CD1c-positive myeloid dendritic cell (primary cell): ENCODE measurements around the gene PSMB7.

Experiments used
- DNase-seq: peaks from one replicate; pipeline ENCODE4 v3.0.0-alpha.2; 2016; ENCODE audit errors: extremely low spot score

The PSMB7 gene

DNA sequence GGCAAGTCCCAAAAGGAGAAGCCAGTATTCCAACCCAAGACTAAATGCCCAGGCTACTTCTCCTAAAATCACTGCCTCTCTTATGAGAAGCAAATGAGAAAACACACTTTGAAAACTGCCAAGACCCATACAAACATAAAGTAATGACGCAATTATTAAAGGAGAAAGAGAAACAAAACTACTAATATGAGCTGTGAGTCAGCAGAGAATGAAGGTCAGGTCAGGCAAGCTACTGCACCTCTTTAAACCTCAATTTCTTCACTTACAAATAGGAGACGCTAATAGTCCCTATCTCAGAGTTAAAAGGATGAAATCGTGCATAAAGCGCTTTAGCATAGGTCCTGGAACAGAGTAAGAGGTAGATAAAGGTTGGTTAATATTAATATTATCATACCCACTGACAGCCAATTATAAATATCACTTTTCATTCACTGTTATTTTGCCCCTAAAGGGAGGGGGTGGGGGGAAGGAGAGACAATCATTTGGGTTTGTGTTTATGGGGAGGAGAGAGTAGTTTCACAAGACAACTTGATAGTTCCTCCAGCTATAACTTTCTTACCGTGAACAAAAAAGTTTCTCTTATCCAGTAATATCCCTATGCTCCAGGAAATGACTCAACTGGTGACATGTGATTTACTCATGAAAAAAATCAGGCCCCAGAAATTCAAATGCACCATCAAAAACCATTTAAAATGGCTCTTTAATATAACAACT, 3.6 kb downstream of the PSMB7 start:
- no peak for DNase-seq

DNA sequence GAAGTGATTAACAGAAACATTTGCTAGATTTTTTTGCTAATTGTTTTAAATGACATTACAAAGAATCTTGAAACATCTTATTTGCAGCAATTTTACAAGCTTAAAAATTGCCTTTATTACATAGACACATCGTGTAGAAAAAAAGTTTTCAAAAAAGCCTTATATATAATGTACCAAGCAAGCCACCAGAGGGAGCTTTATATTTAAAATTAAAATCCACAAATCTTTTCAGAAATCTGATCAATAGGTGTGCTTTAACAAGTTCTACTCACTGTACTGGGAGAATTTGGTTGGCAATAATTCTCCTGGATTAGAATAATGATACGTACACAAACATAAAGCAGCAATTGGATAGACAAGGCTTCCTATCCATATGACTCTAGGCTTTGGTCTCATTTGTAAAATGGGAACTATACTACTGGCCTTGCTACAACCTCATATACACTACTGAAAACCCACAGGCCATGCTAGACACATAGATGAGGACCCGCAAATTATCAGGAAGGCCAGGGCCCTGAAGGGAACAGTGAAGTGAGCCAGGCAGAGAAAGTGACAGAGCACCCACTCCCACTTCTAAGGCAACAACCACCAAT, 4.8 kb downstream of the PSMB7 start:
- DNase-seq = no peak

DNA sequence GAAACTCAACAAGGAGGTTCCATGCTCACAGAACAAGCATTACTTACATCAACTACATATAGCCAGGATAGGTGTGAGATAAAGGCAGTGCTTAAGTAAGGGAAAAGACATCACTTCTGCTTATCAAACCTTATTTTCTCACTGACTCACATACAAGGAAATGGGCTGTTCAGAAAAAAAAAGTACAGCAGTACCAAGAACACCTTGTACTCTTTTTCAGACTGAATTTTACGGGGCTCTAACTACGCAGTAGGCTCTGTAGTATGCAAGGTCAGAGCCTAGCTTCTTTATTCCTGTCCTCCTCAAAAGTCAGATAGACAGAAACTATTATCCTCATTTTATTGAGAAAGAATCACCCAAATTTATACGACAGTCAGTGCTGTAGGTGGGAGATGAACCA, 5.8 kb downstream of the PSMB7 start:
- no peak for DNase-seq

DNA sequence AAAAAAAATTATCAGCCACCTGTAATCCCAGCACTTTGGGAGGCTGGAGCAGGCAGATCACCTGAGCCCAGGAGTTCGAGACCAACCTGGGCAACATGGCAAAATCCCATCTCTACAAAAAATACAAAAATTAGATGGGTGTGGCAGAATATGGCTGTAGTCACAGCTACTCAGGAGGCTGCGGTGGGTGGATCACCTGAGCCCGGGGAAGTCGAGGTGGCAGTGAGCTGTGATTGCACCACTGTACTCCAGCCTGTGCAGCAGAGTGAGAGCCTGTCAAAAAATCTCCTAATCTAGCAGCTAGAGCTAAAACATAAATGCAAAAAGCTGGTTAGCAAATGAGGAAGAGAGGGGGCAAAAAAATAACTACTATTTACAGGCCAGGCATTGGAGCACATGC, 12.0 kb downstream of the PSMB7 start:
- DNase-seq = no peak

DNA sequence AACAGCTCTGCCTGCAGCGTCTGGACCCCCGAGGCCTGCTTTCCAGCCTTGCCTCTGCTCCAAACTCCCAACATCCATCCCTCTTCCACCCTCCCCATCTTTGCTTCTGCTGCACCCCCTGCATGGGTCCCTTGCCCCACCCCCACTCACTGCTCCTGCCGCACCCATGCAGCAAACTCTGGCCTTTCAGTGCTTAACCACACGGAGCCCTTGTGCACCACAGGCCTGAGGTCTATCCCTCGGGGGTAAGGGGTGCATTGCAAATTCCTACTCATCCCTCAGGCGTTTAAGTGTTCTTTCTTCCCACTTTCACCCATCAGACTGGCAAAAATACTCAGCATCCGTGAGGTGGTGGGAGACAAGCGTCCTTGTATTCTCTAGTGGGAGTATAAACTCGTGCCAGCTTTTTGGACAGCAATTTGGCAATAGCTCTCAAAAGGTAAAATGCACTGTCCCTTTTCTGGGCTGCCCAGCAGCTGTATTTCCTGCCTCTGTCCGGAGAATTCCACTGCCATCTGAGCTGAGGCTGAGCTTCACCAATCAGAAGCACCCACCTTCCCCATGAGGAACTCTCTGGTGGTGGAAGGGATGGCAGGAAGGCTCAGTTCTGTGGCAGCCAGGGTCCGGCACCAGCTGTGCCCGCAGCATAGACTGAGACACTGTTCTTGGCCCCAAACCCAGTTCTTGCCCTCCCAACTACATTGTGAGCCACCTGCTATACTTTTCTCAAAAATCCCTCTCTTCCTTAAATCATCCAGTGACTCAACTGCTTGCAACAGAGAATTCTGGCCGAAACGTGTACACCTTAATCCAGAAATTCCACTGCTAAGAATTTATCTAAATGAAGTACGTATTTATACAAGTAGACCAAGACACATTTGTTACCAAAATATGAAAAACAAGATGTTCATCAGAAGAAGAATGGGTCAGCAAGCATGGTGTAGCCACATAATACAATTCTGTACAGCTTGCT, 15.0 kb downstream of the PSMB7 start:
- DNase-seq = no peak

DNA sequence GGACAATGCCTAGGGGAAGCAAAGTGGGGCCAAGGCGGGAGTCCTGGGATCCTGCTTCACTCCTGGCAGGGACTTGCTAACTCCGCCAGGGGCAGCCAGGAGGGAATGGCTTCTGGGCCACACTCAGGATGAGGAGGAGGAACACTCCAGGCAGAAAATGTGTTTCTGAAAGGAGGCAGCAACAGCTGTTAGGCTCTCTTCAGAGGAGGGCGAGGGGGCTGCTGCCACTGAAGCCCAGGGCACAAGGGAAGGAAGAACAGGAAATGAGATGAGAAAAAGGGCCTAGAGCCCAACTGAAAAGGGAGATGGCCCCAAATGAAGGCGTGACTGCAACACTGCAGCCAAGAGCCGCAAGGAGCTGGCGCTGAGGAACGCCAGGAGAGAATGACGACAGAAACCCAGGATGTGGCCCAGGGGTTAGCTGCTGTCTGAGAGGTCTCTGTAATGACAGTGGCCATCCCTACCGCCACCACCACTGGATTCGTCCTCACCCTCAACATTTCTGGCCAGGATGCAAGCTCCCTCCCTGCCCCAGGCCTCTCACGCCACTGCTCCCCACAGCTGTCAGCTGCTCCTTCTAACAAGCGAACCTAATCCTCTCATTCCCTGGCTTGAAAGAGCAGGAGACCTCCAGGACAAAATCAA, 15.8 kb downstream of the PSMB7 start:
- DNase-seq = no peak

DNA sequence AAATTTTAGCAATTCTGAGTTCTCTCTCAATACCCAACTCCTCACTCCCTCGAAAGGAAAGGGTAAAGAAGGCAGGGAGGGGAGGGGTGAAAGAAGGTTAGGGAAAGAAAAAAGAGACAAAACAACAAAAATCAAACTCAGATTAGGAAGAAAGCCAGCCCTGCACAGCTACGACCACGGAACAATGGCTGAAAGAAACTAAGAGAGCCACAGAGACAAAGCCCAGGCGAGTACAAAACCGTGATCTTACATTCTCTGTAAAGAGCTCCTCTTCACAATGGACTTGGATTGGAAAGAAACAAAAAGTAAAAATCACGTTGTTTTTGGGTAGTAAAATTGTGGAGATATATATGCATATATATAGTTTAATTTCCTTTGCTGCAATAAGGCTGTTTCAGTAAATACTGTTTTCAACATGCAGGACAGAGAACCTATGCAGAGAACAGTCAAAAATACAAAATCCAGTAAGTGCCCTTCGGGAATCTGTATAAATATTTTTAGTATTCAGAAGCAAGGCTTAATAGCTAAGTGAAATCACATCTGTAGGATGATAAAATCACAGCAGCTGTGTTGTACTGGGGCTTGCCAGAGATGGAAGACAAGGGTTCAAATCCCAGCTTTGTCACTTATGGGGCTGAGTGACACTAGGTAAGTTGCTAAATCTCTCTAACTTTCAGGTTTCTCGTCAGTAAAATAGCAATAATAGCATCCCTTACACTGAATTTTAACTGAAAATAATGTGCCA, 16.9 kb downstream of the PSMB7 start:
- no peak for DNase-seq

DNA sequence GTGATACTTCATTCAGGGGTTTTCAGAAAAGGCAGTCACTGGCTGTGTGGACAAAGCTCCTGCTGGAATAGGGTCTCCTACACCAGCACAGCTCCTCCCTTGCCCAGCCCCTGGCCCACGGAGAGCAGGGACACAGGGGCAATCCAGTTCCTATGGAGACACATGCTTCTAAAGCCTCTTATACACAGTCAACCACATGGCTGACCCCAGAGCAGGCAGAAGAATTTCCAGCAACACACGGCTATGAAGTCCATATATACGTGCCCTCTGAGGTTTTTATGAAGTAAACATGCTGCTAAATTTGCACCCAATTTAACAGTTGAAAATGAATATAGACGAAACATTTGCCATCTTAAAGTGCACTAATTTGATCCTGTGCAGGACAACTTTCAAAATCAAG, 19.4 kb downstream of the PSMB7 start:
- no peak for DNase-seq

DNA sequence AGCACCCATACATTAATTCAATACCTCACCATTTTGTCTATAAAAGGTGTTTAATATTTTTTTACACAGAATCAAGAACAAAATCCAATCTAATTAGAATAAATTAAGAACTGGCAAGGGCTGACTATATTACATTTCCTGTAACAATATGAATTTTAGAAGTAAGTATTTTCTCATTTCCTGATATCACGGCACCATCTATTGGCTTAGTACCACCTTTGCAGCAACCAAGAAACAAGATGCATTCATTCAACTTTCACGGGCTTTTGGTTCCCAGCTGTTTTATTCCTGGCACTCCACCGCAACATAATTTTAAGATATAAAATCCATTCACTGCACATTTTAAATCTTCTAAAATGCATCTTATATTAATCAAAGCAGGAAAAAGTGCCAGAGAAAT, 20.6 kb downstream of the PSMB7 start:
- no peak for DNase-seq

DNA sequence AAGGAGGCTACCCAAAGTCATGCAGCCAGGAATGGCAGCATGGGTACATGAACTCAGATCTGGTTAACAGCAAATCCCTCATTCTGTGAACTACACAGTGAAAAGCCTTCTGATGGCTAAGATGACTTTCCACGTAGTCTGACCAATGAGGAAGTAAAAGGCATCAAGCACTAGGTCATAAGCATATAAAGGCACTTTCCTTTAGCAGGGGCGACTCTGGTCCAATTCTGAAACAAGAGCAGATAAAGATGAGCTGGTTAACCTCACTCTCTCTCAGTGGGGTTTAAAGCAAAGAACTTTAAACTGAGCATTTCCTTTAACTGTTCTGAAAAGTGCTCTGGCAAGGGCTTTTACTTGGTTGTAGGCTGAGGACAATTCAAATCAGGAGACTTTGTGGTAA, 21.1 kb downstream of the PSMB7 start:
- DNase-seq = peak; percentile 37

DNA sequence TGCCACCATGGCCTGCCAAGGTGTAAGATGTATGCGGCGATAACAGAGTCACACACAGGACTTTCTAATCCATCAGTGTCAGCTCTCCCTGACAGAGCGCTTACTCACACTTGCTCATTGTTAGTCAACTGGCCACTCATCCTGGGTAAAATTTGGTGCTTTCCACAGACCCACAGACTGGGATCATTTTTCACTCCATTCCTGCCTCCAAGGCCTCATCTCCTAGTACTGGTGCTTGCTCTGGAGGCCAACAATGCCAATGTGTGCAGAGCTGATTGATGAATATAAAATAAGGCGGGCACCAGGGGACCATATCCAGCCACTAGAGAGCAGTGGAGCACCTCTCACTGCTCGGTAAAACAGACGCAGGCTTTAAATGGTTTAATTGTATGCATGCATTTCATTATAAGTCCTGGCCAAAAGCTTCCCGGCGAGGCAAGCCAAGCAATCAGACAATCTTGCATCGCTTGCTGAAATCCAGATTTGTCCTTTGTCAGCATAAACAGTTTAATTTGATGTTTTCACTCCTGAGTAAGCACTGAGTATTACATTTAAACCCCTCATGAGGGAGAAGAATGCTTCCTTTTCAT, 22.3 kb downstream of the PSMB7 start:
- DNase-seq = no peak

DNA sequence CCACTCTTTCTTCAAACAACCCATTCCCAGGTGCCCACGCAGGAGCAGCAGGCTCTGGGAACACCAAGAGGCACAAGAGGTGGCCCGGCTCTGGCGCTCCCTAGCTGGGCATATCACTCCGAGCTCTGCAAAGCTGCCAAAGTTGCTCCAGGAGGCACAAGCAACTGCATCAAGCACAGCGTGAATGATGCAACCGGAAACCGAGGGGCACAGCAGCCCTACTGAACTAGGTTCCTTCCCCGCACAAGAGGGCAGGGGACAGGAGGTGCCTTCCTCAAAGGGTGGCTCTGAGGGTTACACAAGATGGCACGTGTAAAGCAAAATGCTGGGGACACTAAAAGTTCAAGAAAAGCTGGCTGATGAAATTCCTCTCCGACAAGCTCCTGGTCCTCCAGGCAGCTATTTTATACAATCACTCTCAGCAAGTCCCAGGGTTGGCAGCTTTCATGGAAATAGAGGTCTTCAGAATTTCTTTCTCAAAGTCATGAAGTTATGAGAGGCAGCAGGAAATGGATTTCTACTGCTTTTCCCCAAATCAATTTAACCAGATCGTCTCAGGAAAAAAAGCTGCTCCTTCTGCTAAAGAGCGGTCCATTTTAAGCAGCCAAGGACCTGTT, 22.9 kb downstream of the PSMB7 start:
- DNase-seq = peak; percentile 57

DNA sequence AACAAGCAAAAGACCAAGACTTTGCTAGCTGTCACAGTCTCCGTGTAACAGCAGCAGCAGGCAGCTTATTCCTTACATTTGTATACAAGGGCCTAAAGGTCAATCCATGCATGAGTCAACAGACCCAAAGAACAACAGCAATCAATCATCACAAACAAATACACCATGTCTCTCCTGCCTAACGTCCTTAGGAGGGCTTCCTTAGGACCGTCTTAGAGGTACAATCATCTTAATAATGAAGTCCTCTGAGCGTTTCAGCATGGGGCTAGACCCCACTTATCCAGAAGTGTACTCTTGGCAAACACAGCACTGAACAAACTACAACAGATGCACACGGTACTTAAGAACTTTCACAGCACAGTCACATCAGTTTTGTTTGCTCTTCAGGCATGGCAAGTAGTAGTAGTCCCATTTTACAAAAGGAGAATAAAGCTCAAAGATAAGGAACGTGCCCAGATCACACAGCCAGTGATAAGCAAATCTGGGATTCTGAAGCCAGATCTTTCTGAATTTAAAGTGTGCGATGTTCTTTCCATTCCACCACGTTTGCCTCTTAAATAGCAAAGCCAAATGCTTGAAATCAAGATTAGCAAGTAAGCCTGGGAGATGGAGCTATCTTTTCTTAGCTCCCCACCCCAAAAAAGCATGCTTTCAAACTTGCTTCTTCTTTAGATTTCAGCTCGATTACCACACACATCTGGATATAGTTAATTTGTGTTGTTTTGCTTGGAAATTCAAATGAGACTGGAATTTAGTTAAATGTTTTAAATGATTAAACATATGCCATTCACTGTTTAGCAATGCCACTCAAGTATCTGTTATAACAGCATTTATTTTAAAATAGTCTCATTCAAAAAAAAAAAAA, 24.2 kb downstream of the PSMB7 start:
- DNase-seq = no peak

DNA sequence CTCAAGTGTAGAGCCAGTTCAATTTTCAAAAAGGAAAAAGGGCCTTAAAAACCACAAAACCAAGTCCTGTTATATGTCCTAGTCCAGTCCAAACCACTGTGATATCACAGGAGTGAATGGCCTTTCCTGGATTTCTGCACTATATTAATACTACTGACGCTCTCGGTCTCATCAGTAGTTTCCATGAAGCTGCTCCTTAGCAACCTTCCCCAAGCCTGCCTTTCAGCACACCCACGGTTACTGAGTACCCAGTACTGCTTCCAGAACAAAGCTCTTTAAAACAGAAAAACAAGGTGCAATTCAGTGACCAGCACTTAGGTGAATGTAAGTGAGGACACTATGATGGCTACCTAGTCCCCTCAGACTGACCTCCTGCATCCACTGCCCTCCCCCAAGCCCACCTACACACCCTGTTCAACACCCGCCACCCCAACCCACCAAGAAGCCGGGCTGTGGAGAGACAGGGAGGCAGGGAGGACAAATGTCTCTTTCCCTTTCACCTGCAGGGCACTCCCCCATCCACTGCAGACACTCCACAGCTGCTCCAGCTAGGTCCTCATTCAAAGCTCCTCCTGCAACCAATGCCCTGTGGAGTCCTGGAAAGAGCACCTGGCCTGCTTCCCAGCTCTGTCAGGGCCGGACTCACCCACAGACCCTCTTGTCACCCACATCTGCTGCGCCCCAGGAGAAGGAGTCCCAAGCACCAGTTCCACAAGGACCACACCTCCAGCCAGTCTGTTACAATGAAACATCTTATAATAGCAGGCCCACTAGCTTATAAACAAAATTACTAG, 25.9 kb downstream of the PSMB7 start:
- DNase-seq = no peak

DNA sequence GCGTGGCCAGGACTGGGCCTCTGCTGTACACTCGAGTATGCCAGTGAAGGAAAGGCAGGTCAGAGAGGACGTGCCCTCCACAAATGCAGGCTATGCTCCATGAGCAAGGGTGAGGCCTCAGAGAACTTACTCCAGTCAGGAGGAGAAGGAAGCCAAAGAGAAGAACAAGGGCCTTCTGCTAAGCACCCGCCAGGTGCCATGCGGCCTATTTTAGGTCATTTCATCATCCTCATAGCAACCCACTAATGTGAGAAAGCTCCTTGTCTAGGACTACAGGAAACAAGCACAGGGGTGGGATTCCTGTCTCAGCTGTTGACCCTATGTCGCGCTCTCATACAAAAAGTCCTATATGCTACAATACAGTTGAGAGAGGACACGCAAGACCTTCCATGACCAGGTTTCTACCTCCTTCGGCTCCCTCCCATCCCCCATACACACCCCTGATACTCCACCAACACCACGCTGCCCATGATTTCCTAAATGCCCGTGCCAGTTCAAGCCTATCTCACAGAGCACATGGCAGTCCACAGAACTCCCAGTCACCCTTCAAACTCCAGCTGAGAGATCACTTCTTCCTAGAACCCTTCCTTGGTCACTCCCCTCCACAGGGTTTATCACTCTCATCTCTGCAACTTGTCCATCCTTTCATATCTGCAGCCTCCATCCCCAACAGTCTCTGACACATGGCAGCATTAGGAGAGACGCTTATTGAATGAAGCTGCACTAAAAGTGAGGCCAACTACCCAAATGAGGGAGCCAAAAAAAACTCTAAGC, 26.8 kb downstream of the PSMB7 start:
- DNase-seq = no peak

DNA sequence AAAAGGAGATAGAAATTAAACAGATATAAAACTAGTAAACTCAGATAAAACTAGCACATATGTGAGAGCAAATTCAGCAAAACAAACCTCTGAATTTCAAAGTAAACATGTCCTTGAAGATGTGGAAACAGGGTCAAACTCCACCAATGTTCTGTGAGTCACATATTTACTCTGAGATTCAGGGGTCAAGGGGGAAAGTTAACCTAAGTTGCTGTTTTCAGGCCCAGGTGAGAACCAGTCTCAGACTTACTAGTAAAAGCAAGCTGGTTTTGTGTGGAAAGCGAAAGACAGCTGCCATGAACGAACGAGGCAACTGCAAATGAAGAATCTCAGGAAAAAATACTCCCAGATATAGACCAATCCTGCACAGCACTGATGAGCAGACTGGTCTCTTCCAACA, 29.0 kb downstream of the PSMB7 start:
- no peak for DNase-seq

DNA sequence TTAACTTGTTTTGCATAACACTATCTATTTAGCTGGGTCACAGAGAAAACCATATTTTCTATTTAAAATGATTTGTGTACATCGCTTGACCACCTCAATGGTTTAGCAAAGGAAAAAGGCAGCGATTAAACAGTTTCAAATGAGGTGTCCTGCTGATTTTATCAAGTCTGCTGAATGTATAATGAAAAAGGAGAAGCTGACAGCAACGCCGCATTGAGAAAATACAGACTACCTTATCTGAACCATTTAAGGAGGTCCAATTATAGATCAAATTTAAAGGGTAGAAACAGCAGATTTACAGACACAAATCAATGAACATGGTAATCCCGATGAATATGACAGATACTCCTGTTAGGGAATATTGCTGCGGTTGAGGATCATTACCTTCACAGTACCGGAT, 29.6 kb downstream of the PSMB7 start:
- no peak for DNase-seq

DNA sequence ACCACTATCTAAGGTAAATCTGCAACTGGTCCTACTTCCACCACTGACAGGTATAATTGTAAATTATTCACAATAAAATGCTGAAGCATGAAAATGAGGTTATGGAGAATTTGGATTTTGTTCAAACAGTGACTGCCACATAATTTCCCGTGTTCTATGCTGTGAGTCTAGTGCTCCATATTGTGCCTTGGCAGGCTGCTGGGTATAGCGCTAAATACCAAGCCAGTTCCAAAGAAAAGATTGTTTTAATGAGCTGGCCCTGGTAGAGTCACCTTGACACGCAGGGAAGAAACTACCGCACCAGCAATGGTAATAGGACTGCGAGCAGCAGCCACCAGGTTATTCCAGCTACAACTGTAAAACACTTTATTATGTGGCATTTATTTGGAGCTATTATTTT, 30.4 kb downstream of the PSMB7 start:
- no peak for DNase-seq
